Ishikawa (cell line): ENCODE measurements around the gene SPINK8.

Experiments
- CEBPB ChIP-seq: IDR thresholded peaks from 2 replicates; pipeline ENCODE4 v1.6.1; 2012
- CREB1 ChIP-seq: IDR thresholded peaks from 2 replicates; pipeline ENCODE4 v1.6.1; 2012; ENCODE audit warnings: low read depth
- EGR1 ChIP-seq: IDR thresholded peaks from 2 replicates; pipeline ENCODE4 v1.6.1; 2012
- EP300 ChIP-seq: IDR thresholded peaks from 2 replicates; pipeline ENCODE4 v1.6.1; 2012; ENCODE audit warnings: borderline replicate concordance
- FOXM1 ChIP-seq: IDR thresholded peaks from 2 replicates; pipeline ENCODE4 v1.6.1; 2012; ENCODE audit warnings: low read depth, borderline replicate concordance
- NFIC ChIP-seq: IDR thresholded peaks from 2 replicates; pipeline ENCODE4 v1.6.1; 2012
- RAD21 ChIP-seq: IDR thresholded peaks from 2 replicates; pipeline ENCODE4 v1.6.1; 2012; ENCODE audit warnings: low read depth
- TAF1 ChIP-seq: IDR thresholded peaks from 2 replicates; pipeline ENCODE4 v1.6.1; 2012; ENCODE audit warnings: low read depth, mild to moderate bottlenecking
- TCF12 ChIP-seq: IDR thresholded peaks from 2 replicates; pipeline ENCODE4 v1.6.1; 2012; ENCODE audit warnings: low read depth
- TEAD4 ChIP-seq: IDR thresholded peaks from 2 replicates; pipeline ENCODE4 v1.6.1; 2012
- YY1 ChIP-seq: IDR thresholded peaks from 2 replicates; pipeline ENCODE4 v1.6.1; 2012; ENCODE audit warnings: low read depth
- ZBTB7A ChIP-seq: IDR thresholded peaks from 2 replicates; pipeline ENCODE4 v1.6.1; 2012; ENCODE audit warnings: low read depth
- TF ChIP-seq, protein P1 (sequence below): IDR thresholded peaks from 2 replicates; pipeline ENCODE4 v1.6.1; 2012
- TF ChIP-seq, protein P2 (sequence below): IDR thresholded peaks from 2 replicates; pipeline ENCODE4 v1.6.1; 2012; ENCODE audit warnings: low read depth, mild to moderate bottlenecking
- TF ChIP-seq, protein P3 (sequence below): IDR thresholded peaks from 2 replicates; pipeline ENCODE4 v1.6.1; 2012

The SPINK8 gene

DNA sequence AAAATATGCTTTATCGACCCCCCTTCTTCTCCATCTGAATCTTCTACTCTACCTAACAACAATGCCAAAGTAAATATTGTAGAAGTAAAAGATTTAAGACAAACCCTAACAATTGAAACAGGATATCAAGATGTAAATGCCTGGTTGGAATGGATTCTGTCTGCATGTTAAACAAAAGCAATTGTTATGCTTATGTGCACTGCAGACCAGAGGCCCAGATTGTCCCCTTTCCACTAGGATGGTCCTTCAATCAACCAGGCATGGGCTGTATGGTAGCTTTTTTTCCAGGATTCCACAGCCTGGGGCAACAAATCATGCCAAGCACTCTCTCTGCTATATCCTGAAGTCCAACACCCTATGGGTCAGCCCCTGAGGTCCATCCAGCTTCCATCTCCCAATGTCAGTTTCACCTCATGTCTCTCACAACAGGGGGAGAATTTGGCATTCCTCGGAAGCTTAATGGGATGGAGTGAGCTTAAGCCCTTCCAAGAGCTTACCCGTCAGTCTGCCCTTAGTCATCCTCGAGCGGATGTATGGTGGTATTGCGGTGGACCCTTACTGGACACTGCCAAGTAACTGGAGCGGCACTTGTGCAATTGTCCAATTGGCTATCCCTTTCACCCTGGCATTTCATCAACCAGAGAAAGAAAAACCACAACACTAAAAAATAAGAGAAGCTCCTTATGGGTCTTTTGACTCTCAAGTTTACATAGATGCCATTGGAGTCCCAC lies 56.4 kb downstream of the SPINK8 start:
- TF ChIP-seq TCF12 (no peak), EP300 (no peak), TEAD4 (no peak), TAF1 (no peak), YY1 (no peak), RAD21 (no peak), EGR1 (no peak), ZBTB7A (no peak), CREB1 (no peak), CEBPB (no peak), FOXM1 (no peak), NFIC (no peak)
- TF ChIP-seq, protein P1, sequence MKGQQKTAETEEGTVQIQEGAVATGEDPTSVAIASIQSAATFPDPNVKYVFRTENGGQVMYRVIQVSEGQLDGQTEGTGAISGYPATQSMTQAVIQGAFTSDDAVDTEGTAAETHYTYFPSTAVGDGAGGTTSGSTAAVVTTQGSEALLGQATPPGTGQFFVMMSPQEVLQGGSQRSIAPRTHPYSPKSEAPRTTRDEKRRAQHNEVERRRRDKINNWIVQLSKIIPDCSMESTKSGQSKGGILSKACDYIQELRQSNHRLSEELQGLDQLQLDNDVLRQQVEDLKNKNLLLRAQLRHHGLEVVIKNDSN = no peak
- TF ChIP-seq, protein P2, sequence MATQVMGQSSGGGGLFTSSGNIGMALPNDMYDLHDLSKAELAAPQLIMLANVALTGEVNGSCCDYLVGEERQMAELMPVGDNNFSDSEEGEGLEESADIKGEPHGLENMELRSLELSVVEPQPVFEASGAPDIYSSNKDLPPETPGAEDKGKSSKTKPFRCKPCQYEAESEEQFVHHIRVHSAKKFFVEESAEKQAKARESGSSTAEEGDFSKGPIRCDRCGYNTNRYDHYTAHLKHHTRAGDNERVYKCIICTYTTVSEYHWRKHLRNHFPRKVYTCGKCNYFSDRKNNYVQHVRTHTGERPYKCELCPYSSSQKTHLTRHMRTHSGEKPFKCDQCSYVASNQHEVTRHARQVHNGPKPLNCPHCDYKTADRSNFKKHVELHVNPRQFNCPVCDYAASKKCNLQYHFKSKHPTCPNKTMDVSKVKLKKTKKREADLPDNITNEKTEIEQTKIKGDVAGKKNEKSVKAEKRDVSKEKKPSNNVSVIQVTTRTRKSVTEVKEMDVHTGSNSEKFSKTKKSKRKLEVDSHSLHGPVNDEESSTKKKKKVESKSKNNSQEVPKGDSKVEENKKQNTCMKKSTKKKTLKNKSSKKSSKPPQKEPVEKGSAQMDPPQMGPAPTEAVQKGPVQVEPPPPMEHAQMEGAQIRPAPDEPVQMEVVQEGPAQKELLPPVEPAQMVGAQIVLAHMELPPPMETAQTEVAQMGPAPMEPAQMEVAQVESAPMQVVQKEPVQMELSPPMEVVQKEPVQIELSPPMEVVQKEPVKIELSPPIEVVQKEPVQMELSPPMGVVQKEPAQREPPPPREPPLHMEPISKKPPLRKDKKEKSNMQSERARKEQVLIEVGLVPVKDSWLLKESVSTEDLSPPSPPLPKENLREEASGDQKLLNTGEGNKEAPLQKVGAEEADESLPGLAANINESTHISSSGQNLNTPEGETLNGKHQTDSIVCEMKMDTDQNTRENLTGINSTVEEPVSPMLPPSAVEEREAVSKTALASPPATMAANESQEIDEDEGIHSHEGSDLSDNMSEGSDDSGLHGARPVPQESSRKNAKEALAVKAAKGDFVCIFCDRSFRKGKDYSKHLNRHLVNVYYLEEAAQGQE = no peak
- TF ChIP-seq, protein P3, sequence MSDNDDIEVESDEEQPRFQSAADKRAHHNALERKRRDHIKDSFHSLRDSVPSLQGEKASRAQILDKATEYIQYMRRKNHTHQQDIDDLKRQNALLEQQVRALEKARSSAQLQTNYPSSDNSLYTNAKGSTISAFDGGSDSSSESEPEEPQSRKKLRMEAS = no peak

DNA sequence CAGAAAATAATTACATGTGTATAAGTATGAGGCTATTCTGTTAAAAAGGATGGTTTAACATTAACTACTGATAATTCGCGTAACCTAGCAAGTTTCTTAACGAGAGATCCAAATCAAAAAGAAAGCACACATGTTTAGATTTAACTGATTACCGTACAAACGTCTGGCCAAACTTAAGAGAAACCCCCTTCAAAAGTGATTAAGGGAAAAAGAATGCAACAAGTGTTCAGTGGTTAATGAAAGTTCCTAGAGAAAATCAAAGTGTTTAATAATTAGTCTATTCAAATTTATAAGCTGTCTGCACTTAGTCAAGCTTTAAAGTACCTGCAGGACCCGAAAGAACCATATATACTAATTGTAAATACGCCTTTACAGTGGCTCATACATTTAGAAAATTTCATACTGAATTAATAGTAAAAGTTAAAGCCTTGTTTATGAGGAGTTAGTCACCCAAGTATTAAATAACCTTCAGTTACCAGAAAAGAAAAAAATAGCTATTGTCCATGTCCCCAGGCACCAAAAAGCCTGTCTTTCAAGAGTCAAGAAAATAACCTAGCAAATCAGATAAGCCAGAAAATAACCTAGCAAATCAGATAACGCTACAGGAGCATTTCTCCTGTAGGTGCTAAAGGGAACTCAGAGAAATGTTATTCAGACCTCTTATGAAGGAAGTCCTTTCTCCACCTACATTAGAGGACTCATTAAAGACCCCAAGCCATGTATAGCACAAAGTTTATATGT lies 58.0 kb downstream of the SPINK8 start:
- TF ChIP-seq TEAD4 (no peak), NFIC (no peak), CREB1 (no peak), RAD21 (no peak)
- TF ChIP-seq, protein P1 = no peak

DNA sequence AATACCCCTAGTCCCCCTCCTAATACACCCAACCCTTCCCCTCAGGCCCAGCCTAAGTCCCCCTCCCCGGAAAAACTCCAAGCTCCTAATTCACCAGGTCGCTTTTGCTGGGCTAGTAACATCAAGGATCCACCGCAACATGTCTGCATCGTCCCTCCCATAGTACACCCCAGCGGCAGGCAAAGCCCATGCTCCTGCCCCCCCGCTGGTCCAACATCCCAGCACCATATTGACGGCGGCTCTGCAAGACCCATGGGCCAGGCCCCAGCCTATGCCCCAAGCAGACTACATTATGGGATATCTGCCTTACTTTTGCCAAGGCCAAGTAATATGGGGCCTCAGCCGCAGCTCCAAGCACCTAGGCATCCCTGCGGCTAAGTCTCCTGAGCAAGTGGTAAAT lies 59.0 kb downstream of the SPINK8 start:
- TF ChIP-seq ZBTB7A (no peak), YY1 (no peak), RAD21 (no peak), NFIC (no peak), CEBPB (no peak), CREB1 (no peak), TAF1 (no peak), TCF12 (no peak), FOXM1 (no peak)
- TF ChIP-seq, protein P2 = no peak

DNA sequence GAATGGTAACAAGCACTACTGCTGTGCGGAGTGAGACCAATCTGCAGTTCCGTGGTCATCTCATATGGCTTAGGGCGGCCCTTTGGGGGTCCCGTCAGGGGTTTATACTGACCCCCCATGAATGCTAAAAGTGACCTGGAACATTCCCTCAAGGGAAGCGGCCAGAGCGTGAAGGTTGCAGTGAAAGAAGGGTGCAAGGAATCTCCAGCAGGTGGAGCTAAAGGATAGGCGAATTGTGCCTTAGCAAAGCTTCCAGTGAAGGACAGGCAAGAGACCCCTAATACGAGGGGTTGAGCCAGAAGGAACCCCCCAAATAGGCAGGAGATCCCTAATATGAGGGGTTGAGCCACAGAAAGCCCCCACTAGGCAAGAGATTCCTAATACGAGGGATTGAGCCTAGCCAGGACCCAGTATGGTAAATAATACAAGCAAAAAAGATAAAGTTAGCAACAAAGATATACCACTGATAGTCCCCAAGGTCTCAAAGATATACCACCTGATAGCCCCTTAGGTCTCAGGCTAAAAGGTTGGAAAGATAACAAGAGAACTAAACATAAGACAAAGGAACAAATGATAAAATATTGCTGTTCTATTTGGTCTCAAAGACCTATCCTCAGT lies 59.8 kb downstream of the SPINK8 start:
- peak; percentile 92 for TF ChIP-seq RAD21
- TF ChIP-seq FOXM1 = no peak
- no peak for TF ChIP-seq EGR1

DNA sequence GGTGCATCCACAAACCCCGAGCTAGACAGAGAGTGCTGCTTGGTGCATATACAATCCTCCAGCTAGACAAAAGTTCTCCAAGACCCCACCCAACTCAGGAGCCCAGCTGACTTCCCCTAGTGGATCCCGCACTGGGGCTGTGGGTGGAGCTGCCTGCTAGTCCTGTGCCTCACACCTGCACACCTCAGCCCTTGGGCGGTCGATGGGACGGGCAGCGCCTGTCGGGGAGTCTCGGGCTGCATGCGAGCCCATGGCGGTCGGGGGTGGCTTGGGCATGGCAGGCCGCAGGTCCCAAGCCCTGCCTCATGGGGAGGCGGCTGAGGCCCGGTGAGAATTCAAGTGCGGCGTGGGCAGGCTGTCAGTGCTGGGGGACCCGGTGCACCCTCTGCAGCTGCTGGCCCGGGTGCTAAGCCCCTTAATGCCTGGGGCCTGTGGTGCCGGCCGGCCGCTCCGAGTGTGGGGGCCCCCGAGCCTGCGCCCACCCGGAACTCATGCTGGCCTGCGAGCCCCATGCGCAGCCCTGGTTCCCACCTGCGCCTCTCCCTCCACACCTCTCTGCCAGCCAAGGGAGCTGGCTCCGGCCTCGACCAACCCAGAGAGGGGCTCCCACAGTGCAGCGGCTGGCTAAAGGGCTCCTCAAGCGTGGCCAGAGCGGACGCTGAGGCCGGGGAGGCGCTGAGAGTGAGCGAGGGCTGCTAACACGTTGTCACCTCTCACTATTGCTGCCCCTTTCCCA lies 61.5 kb downstream of the SPINK8 start:
- TF ChIP-seq, protein P1 = no peak
- no peak for TF ChIP-seq YY1
- TF ChIP-seq CREB1 = no peak
- TF ChIP-seq TCF12 = no peak
- TF ChIP-seq ZBTB7A = no peak
- no peak for TF ChIP-seq FOXM1
- no peak for TF ChIP-seq TAF1
- no peak for TF ChIP-seq RAD21
- TF ChIP-seq EP300 = no peak
- TF ChIP-seq NFIC = no peak
- TF ChIP-seq TEAD4 = no peak
- TF ChIP-seq, protein P2 = no peak
- no peak for TF ChIP-seq EGR1
- no peak for TF ChIP-seq CEBPB
- TF ChIP-seq, protein P3 = no peak
